AG08396 (cell line): ENCODE results near the gene GOLGA3.
"Not testable (repeated sequence)": the region's sequence is repeated elsewhere in the genome, so short reads cannot be mapped to it uniquely, and the experiment has no call there.

Experiments used
- DNase-seq: peaks from one replicate; pipeline ENCODE4 v3.0.0; 2012; ENCODE audit warnings: low spot score, mixed read lengths

Gene GOLGA3

DNA sequence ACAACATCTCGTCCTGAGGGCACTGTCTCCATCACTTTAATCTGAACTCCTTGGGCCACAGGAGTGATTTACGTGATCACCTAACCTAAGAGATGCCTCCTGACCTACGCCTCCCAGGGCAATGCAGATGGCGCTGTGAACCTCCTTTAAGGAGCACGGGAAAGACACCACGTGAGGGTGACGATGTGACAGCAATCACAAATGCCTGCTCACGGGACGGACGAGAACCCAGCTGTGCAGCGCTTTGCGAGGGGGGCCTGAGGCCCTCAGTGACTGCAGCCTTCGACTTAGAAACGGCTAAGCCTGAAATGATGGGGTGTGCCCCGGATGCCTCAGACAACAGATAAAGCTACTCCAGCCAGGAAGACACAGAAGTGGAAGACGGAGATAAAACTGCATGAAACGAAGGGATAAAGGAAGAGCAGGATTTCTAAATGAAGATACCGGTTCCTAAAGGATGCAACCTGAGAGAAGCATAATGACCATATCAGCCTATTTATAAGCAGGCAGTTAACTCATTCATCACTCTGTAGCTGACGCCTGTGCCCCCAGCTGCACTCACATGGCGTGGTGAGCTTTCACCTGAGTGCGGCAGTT, 13.9 kb upstream of the GOLGA3 start:
- no peak for DNase-seq

DNA sequence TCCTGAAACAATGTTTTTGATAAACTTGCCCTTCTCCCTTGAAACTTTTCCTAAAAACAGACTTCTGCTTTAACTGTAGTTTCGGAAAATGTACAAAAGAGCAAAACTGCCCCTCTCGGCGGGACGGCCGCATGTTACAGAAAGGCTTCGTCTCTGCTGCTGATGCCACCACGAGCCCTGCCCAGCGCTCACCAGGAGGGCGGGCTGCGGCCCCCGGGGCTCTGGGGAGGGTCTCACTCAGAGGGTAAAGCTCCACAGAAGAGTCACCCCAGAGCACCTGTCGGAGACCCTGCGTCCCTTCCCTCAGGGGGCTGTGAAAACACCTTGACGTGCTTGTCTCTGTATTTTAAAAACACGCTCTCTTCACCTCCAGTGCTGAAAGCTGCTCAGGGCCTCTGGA, 12.5 kb upstream of the GOLGA3 start:
- no peak for DNase-seq

DNA sequence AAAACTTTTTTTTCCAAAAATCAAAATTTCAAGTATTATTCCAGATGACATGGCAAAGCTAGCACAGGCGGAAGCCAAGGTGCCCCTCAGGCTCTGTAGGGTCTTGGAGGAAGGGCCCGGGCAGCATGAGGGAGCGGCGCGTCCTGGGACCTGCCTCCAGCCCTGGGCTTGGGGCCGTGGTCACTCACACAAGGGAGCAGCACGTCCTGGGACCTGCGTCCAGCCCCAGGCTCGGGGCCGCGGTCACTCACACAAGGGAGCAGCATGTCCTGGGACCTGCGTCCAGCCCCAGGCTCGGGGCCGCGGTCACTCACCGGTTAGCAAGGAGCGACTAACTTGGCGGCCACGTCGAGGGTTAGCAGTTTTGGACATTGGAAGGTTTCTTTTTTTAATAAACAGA, 11.9 kb upstream of the GOLGA3 start:
- DNase-seq = no peak

DNA sequence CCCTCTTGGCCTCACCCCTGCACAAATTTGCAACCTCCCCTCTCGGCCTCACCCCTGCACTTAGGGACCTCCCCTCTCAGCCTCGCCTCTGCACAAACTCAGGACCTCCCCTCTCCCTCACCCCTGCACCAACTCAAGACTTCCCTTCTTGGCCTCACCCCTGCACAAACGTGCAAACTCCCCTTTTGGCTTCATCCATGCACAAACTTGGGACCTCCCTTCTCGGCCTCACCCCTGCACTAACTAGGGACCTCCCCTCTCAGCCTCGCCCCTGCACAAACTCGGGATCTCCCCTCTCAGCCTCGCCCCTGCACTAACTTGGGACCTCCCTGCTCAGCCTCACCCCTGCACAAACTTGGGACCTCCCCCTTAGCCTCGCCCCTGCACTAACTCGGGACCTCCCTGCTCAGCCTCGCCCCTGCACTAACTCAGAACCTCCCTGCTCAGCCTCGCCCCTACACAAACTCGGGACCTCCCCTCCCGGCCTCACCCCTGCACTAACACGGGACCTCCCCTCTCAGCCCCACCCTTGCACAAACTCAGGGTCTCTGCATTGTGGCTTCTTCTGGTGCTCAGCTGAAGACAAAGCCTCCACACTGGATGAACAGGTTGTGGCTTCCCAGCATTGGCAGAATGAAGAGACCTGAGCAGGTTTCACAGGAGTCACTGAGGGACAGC, 11.0 kb upstream of the GOLGA3 start:
- no peak for DNase-seq

DNA sequence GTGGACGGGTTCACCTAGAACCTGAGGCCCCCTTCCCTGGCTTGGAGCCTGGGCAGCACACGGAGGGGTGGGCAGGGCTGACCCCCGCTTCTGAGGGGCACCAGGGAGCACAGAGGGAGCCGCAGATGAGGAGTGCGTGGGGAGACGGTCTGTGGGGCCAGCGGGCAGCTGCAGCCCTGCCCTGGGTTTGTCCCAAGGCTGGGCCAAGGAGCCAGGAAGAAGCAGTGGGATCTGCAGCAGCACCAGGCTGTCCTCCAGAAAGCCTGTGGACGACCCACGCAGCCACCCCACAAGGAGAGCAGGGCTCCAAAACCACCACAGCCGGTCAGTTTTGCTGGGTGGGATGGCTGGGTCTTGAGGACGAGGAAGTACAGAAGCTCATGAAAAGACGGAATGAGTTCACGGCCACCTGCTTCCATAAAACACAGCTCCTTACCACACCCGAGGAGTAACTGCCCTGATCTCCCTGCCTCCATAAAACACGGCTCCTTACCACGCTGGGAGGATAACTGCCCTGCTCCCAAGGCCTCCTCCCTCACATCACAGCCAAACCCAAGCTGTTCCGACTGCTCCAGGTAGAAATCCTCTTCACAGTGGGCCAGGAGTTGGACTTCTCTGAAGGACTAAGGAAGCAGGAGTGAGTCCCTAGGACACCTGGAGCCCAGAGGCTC, 9.9 kb upstream of the GOLGA3 start:
- no peak for DNase-seq

DNA sequence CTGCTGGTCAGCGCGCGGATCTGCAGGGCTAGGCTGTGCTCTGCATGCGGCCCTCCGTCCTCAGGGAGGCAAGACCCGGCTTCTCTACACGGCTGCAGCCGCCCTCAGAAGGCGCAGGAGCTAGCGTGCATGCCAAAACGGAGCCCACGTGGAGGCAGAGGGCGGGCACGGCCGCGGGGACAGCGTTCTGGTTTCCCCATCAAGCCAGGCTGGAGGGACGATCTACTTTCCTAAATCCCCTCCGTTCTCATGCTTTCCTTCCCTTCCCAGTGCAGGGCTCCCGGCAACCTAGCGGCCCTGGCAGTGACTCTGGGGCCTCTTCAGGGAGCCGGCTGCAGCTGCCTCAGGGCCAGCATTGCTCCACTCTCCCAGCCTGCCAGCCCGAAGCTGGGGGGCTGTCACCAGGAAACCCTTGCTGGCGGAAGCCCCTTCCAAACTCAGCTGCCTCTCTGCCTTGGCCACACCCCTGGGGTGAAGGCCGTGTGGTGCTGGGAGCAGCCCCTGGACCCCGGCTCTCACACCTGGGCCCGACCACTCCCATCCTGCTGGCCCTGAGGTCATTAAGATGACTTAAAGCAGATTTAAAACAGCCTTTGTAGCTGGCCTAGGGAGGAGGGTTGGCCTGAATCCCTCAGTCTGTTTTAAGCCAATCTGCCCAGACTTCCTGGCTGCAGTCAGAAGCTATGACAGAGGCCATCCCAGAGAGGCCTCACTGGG, 9.2 kb upstream of the GOLGA3 start:
- DNase-seq = peak; percentile 45

DNA sequence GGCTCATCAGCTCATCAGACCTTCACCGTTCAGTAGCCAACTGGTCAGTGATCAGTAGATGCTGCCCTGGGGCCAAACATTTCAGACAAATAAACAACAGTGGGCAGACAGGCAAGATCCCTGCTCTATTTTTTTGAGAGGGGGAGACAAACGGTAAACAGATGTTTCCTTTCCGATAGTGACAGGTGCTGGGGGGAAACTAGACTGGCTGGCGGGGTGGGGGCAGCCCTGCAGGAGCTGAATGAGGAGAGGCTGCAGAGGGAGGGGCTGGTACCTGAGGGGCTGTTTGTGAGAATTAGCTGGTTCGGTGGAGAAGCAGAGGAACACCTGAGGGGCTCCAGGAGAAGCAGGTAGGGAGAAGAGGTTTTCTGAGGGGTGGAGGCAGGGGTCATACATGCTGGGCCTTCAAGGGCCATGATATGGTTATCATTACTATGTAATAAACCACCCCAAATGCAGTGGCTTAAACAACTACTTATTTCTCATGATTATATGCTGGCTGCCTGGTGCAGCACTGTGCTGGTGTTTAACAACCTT, 8.2 kb upstream of the GOLGA3 start:
- no peak for DNase-seq

DNA sequence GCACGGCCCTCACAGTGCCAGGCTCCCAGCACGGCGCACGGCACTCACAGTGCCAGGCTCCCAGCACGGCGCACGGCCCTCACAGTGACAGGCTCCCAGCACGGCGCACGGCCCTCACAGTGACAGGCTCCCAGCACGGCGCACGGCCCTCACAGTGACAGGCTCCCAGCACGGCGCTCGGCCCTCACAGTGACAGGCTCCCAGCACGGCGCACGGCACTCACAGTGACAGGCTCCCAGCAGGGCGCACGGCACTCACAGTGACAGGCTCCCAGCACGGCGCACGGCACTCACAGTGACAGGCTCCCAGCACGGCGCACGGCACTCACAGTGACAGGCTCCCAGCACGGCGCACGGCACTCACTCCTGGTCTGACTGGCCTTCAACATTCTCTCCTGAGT, 7.6 kb upstream of the GOLGA3 start:
- DNase-seq = not testable (repeated sequence)

DNA sequence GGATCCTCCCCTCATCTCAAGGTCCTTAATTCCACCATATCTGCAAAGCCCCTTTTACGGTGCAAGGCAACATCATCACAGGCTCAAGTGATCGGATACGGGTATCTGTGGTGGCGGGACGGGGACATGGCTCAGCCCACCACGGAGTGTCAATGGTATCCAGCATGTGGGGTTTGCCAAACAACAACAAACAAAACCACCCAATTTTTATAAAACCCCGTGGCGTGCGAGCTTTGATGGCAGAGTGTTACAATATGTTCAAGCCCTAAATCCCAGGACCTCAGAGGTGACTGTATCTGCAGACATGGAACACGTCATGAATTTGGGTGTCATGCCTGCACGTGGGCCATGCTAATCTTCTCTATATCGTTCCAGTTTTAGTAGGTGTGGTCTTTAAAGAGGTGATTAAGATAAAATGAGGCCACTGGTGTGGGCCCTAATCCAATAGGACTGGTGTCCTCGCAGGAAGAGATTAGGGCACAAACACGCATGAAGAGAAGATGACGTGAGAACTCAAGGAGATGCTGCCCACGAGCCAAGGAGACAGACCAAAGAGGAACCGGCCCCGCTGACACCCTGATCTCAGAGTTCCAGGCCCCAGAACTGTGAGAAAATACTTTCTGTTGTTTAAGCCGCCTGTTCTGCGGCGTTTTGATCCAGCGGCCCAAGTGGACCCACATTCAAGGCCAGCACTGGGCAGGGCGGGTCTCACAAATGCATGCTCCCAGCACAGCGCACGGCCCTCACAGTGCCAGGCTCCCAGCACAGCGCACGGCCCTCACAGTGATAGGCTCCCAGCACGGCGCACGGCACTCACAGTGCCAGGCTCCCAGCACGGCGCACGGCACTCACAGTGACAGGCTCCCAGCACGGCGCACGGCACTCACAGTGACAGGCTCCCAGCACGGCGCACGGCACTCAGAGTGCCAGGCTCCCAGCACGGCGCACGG, 6.7 kb upstream of the GOLGA3 start:
- DNase-seq = no peak

DNA sequence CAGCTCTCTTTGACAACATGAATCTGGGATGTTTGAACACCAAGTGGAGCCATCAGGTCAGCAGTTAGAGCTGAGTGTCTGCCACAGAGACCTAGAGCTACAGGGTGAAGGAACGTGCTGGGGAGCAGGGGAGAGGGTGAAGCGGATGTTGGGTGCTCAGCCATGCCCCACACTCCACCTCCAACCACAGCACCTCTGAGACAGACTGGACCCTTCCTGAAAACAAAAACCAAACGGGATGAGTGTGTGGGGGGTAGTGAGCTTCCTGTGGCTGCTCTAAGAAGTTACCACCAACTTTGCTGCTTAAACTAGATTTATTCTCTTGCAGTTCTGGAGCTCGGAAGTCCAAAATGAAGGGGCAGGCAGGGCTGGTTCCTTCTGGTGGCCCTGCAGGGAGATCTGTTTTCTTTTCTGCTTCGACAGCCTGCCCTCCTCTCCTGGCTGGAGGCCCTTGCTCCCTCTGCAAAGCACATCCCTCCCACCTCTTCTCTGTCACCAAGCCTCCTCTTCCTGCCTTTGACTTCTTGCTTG, 5.6 kb upstream of the GOLGA3 start:
- no peak for DNase-seq

DNA sequence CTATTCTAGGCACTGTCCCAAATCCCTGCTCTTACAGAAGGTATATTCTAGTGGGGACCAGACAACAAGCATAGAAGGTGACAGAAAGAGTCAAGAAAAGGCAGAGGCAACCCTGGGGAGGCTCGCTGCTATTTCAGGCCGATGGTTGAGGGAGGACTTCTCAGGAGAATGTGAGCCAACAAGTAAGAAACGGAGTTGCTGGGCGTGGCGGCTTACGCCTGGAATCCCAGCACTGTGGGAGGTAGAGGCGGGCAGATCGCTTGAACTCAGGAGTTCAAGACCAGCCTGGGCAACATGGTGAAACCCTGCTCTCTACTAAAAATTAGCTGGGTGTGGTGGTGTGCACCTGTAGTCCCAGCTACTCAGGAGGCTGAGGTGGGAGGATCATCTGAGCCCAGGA, 4.7 kb upstream of the GOLGA3 start:
- no peak for DNase-seq

DNA sequence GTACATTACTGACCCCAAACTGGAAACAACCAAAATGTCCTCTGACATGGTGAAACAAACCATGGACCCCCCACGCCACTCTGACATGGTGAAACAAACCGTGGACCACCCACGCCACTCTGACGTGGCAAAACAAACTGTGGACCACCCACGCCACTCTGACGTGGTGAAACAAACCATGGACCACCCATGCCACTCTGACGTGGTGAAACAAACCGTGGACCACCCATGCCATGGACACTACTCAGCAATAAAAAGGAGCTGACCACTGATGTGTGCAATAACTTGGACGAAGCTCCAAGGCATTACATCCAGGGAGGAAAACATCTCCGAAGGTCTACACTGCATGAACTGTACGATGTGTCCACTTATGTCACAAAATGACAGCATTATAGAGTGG, 3.1 kb upstream of the GOLGA3 start:
- no peak for DNase-seq

DNA sequence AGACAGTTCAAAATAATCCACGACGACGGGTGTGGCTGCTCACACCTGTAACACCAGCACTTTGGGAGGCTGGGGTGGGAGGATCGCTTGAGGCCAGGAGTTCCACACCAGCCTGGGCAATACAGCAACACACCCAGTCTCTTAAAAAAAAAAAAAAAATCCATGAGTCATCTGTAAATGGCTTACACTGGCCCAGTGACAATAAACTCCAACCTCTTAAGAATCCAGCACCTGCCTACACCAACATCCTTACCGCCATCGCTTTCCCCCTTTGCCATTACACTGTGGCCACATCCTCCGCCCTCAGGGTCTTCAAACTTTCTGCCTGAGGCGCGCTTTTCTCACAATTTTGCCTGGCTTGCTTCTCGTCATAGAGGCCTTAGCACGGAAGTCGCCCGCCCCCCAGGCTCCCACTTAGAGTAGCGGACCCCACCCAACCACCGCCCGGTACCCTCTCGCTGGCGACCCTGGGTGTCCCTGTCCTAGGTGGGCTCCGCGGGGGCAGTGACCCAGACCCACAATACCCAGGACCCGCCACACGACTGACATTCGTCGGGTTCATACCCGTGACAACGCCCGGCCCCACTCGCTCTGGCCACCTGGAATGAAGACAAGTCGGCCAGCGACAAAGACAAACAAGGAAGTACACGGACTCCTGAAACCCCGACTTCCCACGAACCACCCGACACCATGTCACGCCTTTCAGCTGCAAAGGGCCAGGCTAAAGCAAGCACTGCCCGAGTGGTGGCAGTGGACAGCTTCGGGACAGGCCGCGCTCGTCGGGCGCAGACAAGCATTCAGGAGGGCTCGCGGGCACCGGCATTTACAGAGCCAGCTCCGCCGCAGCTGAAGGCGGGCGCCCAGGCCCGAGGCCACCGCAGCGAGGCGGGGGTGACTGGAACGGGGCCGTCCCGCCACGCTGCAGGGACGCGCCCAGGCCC, 636 bp downstream of the GOLGA3 start:
- DNase-seq = peak; percentile 71

DNA sequence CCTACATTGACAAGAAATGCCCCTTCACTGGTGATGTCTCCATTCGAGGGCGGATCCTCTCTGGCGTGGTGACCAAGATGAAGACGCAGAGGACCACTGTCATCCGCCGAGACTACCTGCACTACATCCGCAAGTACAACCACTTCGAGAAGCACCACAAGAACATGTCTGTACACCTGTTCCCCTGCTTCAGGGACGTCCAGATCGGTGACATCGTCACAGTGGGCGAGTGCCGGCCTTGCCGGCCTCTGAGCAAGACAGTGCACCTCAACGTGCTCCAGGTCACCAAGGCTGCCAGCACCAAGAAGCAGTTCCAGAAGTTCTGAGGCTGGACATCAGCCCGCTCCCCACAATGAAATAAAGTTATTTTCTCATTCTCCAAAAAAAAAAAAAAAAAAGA, 2.8 kb downstream of the GOLGA3 start:
- no peak for DNase-seq

DNA sequence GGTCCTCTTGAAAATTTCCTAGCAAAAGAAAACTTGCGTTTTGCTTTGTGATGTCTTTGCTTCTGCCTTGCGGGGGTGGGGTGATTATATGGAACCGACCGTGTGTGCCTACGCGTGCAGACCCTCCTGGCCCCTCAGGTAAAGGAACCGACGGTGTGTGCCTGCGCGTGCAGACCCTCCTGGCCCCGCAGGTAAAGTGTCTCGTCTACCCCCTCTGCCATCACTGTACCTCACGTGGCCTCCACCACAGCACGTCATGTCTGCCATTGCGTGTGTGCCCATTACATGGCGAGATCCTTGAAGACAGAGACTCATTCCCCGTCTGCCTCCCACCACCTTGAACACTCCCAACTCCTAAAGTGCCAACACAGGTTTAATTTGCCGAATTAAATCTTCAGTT, 3.6 kb downstream of the GOLGA3 start:
- no peak for DNase-seq

DNA sequence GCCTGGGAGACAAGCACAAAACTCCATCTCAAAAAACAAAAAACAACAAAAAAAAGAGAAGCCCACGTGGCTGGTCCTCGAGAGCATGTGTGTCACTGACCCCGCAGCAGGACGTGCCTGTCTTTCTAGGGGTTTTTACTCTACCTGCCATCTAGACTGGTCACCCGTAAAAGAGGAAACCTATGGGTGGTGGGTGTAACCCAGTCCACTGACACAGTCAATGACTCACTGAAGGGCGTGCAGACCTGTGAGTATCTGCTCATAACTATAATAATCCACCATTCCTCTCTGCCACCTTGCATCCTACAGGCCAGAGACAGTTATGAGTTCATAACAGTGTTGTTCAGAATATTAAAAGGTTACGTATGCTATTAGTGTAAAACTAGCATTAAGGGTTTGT, 4.6 kb downstream of the GOLGA3 start:
- DNase-seq = no peak

DNA sequence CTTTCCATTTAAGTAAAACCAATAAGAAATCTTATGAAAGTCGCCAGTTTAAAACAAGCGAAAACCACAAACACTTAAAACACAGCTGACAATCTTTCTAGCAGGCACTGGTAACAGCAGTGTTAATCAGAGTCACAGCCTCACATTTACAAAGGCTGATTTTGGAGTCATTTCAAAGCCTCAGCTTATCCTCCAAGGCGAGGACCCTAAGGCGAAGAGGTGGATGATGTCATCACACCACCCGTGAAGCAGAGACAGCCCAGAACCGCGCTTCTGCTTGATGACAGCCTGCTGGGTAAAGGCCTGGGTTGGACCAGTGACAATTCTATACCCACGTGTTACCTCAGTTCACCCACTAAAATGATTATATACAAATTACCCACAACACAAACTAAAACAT, 10.1 kb downstream of the GOLGA3 start:
- DNase-seq = no peak

DNA sequence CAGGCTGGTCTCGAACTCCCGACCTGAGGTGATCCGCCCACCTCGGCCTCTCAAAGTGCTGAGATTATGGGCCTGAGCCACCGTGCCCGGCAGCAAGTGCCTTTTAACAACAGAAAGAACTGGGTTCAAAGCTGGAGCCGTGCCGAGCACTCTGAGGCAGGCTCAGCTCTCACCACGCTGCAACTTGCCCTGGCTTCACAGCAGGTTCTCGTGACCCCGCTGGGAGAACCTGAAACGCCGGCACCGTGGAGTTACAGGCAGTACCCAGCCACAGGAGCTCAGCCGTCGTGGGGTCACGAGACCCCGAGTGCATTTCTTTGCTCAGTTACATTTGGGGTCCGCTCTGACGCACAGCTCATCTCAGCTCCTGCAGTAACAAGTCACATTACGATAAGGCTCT, 14.4 kb downstream of the GOLGA3 start:
- DNase-seq = no peak

DNA sequence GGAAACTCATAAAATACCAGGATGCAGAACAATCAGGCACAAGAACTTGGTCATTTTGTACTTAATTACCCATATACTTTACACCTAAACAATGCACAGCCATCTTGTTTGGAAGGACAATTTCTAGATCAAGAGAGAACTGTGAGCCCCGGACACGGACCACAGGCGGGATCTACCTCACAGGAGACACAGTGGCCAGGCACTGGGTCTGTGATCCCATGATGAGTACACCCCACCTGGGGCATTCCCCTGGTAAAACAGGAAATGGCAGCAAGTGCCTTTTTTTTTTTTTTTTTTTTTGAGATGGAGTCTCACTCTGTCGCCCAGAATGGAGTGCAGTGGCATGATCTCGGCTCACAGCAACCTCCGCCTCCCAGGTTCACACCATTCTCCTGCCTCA, 15.2 kb downstream of the GOLGA3 start:
- DNase-seq = no peak

DNA sequence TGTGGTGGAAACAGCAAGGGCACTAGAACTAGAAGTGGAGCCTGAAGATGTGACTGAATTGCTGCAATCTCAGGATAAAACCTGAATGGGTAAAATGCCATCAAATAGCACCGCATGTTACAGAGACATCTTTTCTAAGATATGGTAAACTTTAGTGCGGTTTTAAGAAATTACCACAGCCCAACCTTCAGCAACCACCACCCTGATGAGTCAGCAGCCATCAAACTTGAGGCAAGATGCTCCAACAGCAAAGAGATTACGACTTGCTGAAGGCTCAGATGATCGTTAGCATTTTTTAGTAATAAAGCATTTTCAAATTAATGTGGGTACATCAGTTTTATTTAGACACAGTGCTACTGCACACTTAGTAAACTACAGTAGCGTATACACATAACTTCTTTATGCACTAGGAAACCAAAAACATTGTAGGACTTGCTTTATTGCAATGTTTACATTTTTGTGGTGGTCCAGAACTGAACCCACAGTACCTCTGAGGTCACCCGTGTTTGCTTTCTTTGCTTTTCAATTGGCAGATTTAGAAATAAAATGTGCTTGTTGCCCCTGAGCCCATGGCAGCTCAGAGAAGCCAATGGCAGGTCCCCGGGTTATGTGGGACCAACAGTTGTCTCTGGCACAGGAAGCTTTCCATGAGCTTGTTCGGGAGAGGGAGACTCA, 15.9 kb downstream of the GOLGA3 start:
- DNase-seq = peak; percentile 50
